Ishikawa (cell line): ENCODE data around the gene PTPRN2.

Experiments
- FOXM1 ChIP-seq: IDR thresholded peaks from 2 replicates; pipeline ENCODE4 v1.6.1; 2012; ENCODE audit warnings: low read depth, borderline replicate concordance
- TAF1 ChIP-seq: IDR thresholded peaks from 2 replicates; pipeline ENCODE4 v1.6.1; 2012; ENCODE audit warnings: low read depth, mild to moderate bottlenecking
- TF ChIP-seq, protein P1 (sequence below): IDR thresholded peaks from 2 replicates; pipeline ENCODE4 v1.6.1; 2012; ENCODE audit warnings: low read depth, mild to moderate bottlenecking
- TF ChIP-seq, protein P2 (sequence below): IDR thresholded peaks from 2 replicates; pipeline ENCODE4 v1.6.1; 2012

DNA sequence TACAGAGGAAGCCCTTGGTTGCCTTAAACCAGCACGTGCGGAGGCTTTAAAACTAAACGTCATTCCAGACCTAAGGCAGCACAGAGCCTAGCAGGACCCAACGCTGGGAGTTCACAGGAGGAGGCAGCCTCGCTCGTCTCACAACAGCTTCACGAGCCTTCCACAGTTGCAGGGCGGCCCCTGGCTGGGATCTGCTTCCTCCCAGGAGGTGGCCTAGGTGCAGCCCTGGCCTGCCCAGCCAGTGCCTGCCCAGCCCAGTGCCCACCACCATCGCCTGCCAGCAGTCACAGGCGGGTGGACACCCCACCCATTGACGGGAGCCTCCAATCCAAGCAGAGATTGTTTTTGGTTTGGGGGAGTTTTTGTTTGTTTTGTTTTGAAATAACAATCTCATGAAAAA lies 96.5 kb downstream of the PTPRN2 start:
- TF ChIP-seq FOXM1: no peak
- TF ChIP-seq, protein P1, sequence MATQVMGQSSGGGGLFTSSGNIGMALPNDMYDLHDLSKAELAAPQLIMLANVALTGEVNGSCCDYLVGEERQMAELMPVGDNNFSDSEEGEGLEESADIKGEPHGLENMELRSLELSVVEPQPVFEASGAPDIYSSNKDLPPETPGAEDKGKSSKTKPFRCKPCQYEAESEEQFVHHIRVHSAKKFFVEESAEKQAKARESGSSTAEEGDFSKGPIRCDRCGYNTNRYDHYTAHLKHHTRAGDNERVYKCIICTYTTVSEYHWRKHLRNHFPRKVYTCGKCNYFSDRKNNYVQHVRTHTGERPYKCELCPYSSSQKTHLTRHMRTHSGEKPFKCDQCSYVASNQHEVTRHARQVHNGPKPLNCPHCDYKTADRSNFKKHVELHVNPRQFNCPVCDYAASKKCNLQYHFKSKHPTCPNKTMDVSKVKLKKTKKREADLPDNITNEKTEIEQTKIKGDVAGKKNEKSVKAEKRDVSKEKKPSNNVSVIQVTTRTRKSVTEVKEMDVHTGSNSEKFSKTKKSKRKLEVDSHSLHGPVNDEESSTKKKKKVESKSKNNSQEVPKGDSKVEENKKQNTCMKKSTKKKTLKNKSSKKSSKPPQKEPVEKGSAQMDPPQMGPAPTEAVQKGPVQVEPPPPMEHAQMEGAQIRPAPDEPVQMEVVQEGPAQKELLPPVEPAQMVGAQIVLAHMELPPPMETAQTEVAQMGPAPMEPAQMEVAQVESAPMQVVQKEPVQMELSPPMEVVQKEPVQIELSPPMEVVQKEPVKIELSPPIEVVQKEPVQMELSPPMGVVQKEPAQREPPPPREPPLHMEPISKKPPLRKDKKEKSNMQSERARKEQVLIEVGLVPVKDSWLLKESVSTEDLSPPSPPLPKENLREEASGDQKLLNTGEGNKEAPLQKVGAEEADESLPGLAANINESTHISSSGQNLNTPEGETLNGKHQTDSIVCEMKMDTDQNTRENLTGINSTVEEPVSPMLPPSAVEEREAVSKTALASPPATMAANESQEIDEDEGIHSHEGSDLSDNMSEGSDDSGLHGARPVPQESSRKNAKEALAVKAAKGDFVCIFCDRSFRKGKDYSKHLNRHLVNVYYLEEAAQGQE: no peak
- TF ChIP-seq, protein P2, sequence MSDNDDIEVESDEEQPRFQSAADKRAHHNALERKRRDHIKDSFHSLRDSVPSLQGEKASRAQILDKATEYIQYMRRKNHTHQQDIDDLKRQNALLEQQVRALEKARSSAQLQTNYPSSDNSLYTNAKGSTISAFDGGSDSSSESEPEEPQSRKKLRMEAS: no peak
- no peak for TF ChIP-seq TAF1
